Measurements from ENCODE around the gene FUOM. TPM values are rescaled to one million over a fixed set of nuclear protein-coding genes. Genes with fewer than 3 reads are reported as not detected.
A peak's percentile ranks its signal among the peaks of the same experiment; 100 is the strongest.

FUOM gene
- total and polyA plus RNA-seq, 2 of the 8 experiments (the other 6 are each of a cell fraction or from before 2014, with no cell fraction given) = 22.0 to 30.4 TPM

DNA sequence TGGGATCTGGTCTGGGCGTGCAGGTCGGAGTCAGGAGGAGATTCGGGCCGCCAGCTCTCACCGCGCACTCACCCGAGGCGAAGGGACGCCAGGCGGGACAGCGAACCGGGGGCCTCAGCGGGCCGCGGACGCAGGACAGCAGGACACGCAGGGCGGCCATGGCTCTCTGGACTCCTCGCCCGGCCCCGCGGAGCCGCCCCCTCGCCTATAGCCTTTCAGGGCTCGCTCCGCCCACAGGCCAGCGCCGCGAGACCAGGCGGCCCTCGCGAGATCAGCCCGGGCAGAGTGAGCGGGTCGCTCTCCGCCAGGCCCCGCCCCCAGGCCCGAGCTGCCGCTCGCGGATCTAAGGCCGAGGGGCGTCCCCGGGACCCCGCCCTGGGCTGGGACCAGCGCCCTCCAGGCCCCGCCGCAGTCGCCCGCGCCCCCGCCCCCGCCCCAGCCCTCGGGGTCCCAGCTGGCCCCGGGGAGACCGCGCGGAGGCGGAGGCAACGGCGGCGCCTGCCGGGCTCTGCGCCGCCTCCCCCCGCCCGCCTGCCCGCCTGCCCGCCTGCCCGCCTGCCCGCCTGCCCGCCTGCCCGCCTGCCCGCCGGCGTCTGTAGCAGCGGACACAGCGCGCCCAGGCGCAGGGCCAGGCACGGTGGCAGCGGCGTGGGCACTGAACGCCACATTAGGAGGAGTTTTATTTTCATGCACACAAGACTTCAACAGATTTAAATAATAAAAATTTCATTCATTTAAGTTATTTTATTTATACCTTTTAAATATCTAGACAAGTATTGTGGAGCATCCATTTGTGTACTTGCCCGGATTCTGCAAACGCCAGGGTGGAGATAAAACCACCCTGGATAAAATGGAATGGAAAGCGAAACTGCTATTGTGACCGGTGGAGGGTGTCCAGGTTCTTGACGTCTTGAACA is 15.6 kb upstream of the FUOM start, which contains the start of gene ECHS1:
TSS of gene ECHS1 (minus strand) at position 181 of the 917 bp plus-strand sequence. CDS start at position 160, 21 bp downstream.
- H4K5ac ChIP-seq (ENCODE audit: insufficient read length, low read depth, low read length) = peak within 1 kb of the TSS; percentile 90
- peak within 1 kb of the TSS; percentile 76 to 93 (median 88); a peak in 6 of 7 replicates for H3K9ac ChIP-seq (replicated peaks in 1 of 4; ENCODE audit: extremely low read depth in 1 of 4, low read depth in 3 of 4, low read length in 3 of 4)
- CTCF ChIA-PET (ENCODE audit: partially characterized antibody) = no interaction called here
- no peak within 1 kb of the TSS for H2AK5ac ChIP-seq (ENCODE audit: low read depth, low read length)
- H3K56ac ChIP-seq (replicated peaks; ENCODE audit: insufficient read length, low read depth, low read length) = peak within 1 kb of the TSS; percentile 92
- peaks cover 0 to 3% of the 10 kb centered on the region in 2 experiments; a peak in 2 of 4 replicates for H3K79me2 ChIP-seq (ENCODE audit: control insufficient read depth in 1 of 2, insufficient read depth in 2 of 2, low read length in 2 of 2)
- no peak within 1 kb of the TSS for H4K91ac ChIP-seq (replicated peaks; ENCODE audit: insufficient read length, low read length)
- H3K27me3 ChIP-seq (replicated peaks in 1 of 4; ENCODE audit: control insufficient read depth in 3 of 4, extremely low read depth in 1 of 4, insufficient read depth in 3 of 4, low read length in 3 of 4) = peaks cover 8 to 36% (median 27%) of the 10 kb centered on the region in 4 experiments
- peak within 1 kb of the TSS; percentile 92 for H4K8ac ChIP-seq (ENCODE audit: extremely low read depth, insufficient read depth, low read length)
- no peak within 1 kb of the TSS for H2BK20ac ChIP-seq (ENCODE audit: low read length)
- H3K23me2 ChIP-seq (ENCODE audit: low read depth, low read length) = peaks cover 9% of the 10 kb centered on the region; the same call in 1 of the 2 replicates
- peak within 1 kb of the TSS; percentile 66 to 97 (median 73) for H3K4me3 ChIP-seq (ENCODE audit: extremely low read depth in 1 of 4, insufficient read depth in 2 of 4, low read depth in 3 of 4, low read length in 4 of 4)
- H3K18ac ChIP-seq (ENCODE audit: extremely low read depth, low read length) = peak within 1 kb of the TSS; percentile 60
- FAIRE-seq = no peak
- WGBS, 2 experiments (ENCODE audit: extremely low coverage in 1 of 2, insufficient coverage in 1 of 2, insufficient read length in 1 of 2, insufficient replicate concordance in 2 of 2, low coverage in 1 of 2, low lambda C conversion rate in 2 of 2, missing lambda C conversion rate in 1 of 2) = 16% methylated on average over 26 of the region's 89 CpGs; no CpG with 5 or more reads in 1 of the 2 experiments
- peak within 1 kb of the TSS; percentile 58 to 59 for H3K4me2 ChIP-seq (ENCODE audit: insufficient read depth in 1 of 2, low read depth in 2 of 2, low read length in 2 of 2)
- H3K27ac ChIP-seq (ENCODE audit: low read depth, low read length) = no peak within 1 kb of the TSS
- H2AFZ ChIP-seq (ENCODE audit: low read length) = no peak within 1 kb of the TSS; the same call in 1 of the 2 replicates
- no peak within 1 kb of the TSS for H3K14ac ChIP-seq (ENCODE audit: insufficient read length)
- H3K4me1 ChIP-seq (replicated peaks in 1 of 4; ENCODE audit: control insufficient read depth in 3 of 4, insufficient read depth in 4 of 4, low read length in 3 of 4) = peaks cover 0 to 2% (median under 1%) of the 10 kb centered on the region in 4 experiments; a peak in 5 of 7 replicates
- no peak within 1 kb of the TSS for H3K23ac ChIP-seq (ENCODE audit: insufficient read length)
- H3K79me1 ChIP-seq (ENCODE audit: low read depth, low read length) = peaks cover 7% of the 10 kb centered on the region
- H2BK5ac ChIP-seq (ENCODE audit: low read depth, low read length) = peak within 1 kb of the TSS; percentile 78; the same call in 1 of the 2 replicates
- H4K20me1 ChIP-seq (replicated peaks in 1 of 2; ENCODE audit: control insufficient read depth in 1 of 2, insufficient read depth in 2 of 2, low read length in 2 of 2) = peaks cover 3 to 14% of the 10 kb centered on the region in 2 experiments
- POLR2A ChIA-PET (ENCODE audit: partially characterized antibody) = interaction anchor here (0.9 to 1.9 kb wide), 3 partner anchors 12 to 26 kb away, joined by 3 to 8 read pairs (median 3); partner anchors contain the start of genes FUOM and PRAP1
- peaks cover 9 to 20% (median 19%) of the 10 kb centered on the region in 4 experiments; a peak in 7 of 8 replicates for H3K36me3 ChIP-seq (ENCODE audit: control insufficient read depth in 2 of 4, insufficient read depth in 4 of 4, low read length in 3 of 4)
- no peak within 1 kb of the TSS for H2BK12ac ChIP-seq (ENCODE audit: low read depth, low read length)
- no peak within 1 kb of the TSS for H2BK120ac ChIP-seq (replicated peaks; ENCODE audit: low read depth, low read length)
- DNase-seq (ENCODE audit: low read depth in 1 of 2, low spot score in 2 of 2) = peak; percentile 73 to 99
- H3K9me3 ChIP-seq (ENCODE audit: insufficient read depth in 2 of 2, low read depth in 1 of 2, low read length in 1 of 2) = no peaks in the 10 kb centered on the region
- H2BK15ac ChIP-seq (ENCODE audit: low read length) = no peak within 1 kb of the TSS
- no peak within 1 kb of the TSS for H3K4ac ChIP-seq (replicated peaks; ENCODE audit: insufficient read length, low read depth, low read length)
- TF ChIP-seq TBP (IDR thresholded peaks at IDR 0.05; ENCODE audit: low read depth, low read length) (peak; percentile 60), KDM1A (IDR thresholded peaks at IDR 0.05; ENCODE audit: borderline replicate concordance, low read length) (no peak), CHD2 (IDR thresholded peaks at IDR 0.05; ENCODE audit: low read length) (peak; percentile 99), BRCA1 (IDR thresholded peaks at IDR 0.05; ENCODE audit: low read depth, low read length) (peak; percentile 96), JUND (IDR thresholded peaks at IDR 0.05; ENCODE audit: low read length) (no peak), RFX5 (IDR thresholded peaks at IDR 0.05; ENCODE audit: borderline replicate concordance, low read depth, low read length) (no peak), CBX8 (IDR thresholded peaks at IDR 0.05; ENCODE audit: borderline replicate concordance, low read depth, low read length) (no peak), GABPA (IDR thresholded peaks at IDR 0.05; ENCODE audit: borderline replicate concordance, insufficient read depth, low read length) (no peak), SP2 (IDR thresholded peaks at IDR 0.05; ENCODE audit: low read length) (no peak)
- TF ChIP-seq, protein P1, sequence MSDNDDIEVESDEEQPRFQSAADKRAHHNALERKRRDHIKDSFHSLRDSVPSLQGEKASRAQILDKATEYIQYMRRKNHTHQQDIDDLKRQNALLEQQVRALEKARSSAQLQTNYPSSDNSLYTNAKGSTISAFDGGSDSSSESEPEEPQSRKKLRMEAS (IDR thresholded peaks at IDR 0.05) = peak; percentile 19
